ENCODE data around the gene CARMIL1.

CARMIL1 gene

GRCh38 chr6:25635886-25636317 lies 356.7 kb downstream of the CARMIL1 start:
- TF ChIP-seq CTCF (IDR thresholded peaks at IDR 0.05; ENCODE audit: low read depth, low read length), result no peak
- DNase-seq (ENCODE audit: low read depth, low spot score), result no peak
- in situ Hi-C loops (cut with HindIII; ENCODE audit: low sequenced_read_pairs), result no loop called here
- no peak overlapping the region for H3K4me3 ChIP-seq (ENCODE audit: low read depth, low read length)

GRCh38 chr6:25637211-25637610 lies 358.0 kb downstream of the CARMIL1 start:
- no peak for DNase-seq (ENCODE audit: low read depth, low spot score)
- H3K4me3 ChIP-seq (ENCODE audit: low read depth, low read length), result no peak overlapping the region
- in situ Hi-C loops (cut with HindIII; ENCODE audit: low sequenced_read_pairs), result no loop called here
- no peak for TF ChIP-seq CTCF (IDR thresholded peaks at IDR 0.05; ENCODE audit: low read depth, low read length)

GRCh38 chr6:25637960-25638434 lies 358.8 kb downstream of the CARMIL1 start:
- no peak overlapping the region for H3K4me3 ChIP-seq (ENCODE audit: low read depth, low read length)
- TF ChIP-seq CTCF (IDR thresholded peaks at IDR 0.05; ENCODE audit: low read depth, low read length), result no peak
- in situ Hi-C loops (cut with HindIII; ENCODE audit: low sequenced_read_pairs), result no loop called here
- DNase-seq (ENCODE audit: low read depth, low spot score), result no peak

GRCh38 chr6:25639653-25640052 lies 360.5 kb downstream of the CARMIL1 start:
- no peak for TF ChIP-seq CTCF (IDR thresholded peaks at IDR 0.05; ENCODE audit: low read depth, low read length)
- in situ Hi-C loops (cut with HindIII; ENCODE audit: low sequenced_read_pairs), result no loop called here
- no peak overlapping the region for H3K4me3 ChIP-seq (ENCODE audit: low read depth, low read length)
- no peak for DNase-seq (ENCODE audit: low read depth, low spot score)

- in situ Hi-C loops (cut with HindIII; ENCODE audit: low sequenced_read_pairs), result no loop called here
- no peak for TF ChIP-seq CTCF (IDR thresholded peaks at IDR 0.05; ENCODE audit: low read depth, low read length)
Measured at GRCh38 chr6:25640446-25640845, 361.3 kb downstream of the CARMIL1 start.

GRCh38 chr6:25640891-25641290 lies 361.7 kb downstream of the CARMIL1 start:
- no peak for TF ChIP-seq CTCF (IDR thresholded peaks at IDR 0.05; ENCODE audit: low read depth, low read length)
- no peak overlapping the region for H3K4me3 ChIP-seq (ENCODE audit: low read depth, low read length)
- no peak for DNase-seq (ENCODE audit: low read depth, low spot score)
- in situ Hi-C loops (cut with HindIII; ENCODE audit: low sequenced_read_pairs), result no loop called here

More at GRCh38 chr6:25640446-25640845, 361.3 kb downstream of the CARMIL1 start:
- no peak for DNase-seq (ENCODE audit: low read depth, low spot score)
- H3K4me3 ChIP-seq (ENCODE audit: low read depth, low read length), result no peak overlapping the region

GRCh38 chr6:25641377-25641776 lies 362.2 kb downstream of the CARMIL1 start:
- DNase-seq (ENCODE audit: low read depth, low spot score), result no peak
- H3K4me3 ChIP-seq (ENCODE audit: low read depth, low read length), result no peak overlapping the region
- TF ChIP-seq CTCF (IDR thresholded peaks at IDR 0.05; ENCODE audit: low read depth, low read length), result no peak
- in situ Hi-C loops (cut with HindIII; ENCODE audit: low sequenced_read_pairs), result no loop called here

Measured in astrocyte of the spinal cord (primary cell).